WTC11 (cell line): Measurements from ENCODE around the gene CBY2.

ENCODE experiments used
- CTCF ChIP-seq: fragments of 200-600 bp; IDR thresholded peaks from 2 replicates; pipeline ENCODE4 v1.8.0; 2022; ENCODE audit warnings: antibody characterized with exemption
- JUN ChIP-seq: sonication (generic); formaldehyde crosslinking; IDR thresholded peaks from 2 replicates; pipeline ENCODE4 v1.8.0; 2023; ENCODE audit warnings: mild to moderate bottlenecking, missing genetic modification reagents

- TF ChIP-seq CTCF (no peak), JUN (CRISPR knock-in tag) (no peak)
Observed at GRCh38 chr13:45721203-45721731, 19.1 kb downstream of the CBY2 start.
